HG03442 (cell line): ENCODE data around the gene SERPINE2.

ENCODE experiments used
- ATAC-seq: cut with Tn5 transposase; IDR thresholded peaks from one replicate; pipeline ENCODE4 v1.9.1; 2021; ENCODE audit warnings: mild to moderate bottlenecking, moderate library complexity; ENCODE audit not compliant: unreplicated experiment

SERPINE2 gene

GRCh38 chr2:224039080-224039769, at the start of gene SERPINE2:
Gene SERPINE2 (minus strand): TSS chr2:224039286. CDS start chr2:224001900, 37,386 bp downstream.
- ATAC-seq: peak; percentile 43

DNA sequence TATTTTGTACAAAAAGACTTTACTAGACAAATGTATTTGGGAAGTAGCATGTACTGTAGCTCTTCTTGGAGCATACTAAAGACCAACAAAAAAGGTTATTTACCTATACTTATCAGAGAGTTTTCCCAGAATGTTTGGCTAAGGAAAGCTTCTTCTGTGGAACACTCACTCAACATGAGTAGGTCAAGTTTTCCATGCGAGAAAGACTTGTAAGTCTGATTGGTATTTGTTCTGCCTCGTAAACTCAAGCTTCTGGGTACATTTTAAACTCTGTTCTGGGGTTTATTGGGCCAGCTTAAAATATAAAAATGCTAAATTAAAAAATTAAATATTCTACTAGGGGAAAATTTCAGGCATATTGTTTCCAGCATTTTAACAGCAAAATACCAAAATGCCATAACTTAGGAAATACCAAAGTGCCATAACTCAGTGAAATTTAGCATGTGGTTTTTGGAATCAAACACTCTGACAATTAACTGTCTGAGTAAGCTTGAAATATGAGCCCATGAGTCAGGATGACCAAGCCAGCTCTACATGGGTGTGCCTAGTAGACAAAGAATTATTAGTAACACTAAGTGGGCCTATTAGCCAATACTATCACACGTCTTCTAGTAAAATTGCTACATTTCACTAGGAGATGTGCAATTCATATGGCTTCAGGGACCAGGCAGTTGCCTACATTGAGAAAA, 47.3 kb upstream of the SERPINE2 start:
- no peak for ATAC-seq

DNA sequence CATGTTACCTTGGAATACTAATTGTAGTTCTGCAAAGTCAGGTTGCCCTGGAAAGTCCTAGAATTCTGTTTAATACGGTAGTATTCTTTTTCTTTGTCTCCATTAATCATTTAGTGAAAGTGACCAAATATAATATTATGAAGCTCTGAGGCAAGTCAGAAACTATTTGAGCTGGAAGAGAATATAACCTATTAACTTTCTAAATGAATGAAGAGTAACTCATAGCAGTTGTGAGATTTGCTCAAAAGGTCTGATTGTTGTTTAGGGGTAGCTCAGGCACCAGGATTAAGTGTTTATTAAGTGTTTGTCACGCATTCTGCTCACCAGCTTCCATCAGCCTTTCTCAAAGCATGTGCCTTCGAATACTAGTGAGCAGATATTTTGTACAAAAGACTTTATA, 46.7 kb upstream of the SERPINE2 start:
- ATAC-seq: no peak

GRCh38 chr2:224085246-224085645, 46.2 kb upstream of the SERPINE2 start:
- ATAC-seq: no peak

GRCh38 chr2:224084266-224084892, 45.3 kb upstream of the SERPINE2 start:
- no peak for ATAC-seq

DNA sequence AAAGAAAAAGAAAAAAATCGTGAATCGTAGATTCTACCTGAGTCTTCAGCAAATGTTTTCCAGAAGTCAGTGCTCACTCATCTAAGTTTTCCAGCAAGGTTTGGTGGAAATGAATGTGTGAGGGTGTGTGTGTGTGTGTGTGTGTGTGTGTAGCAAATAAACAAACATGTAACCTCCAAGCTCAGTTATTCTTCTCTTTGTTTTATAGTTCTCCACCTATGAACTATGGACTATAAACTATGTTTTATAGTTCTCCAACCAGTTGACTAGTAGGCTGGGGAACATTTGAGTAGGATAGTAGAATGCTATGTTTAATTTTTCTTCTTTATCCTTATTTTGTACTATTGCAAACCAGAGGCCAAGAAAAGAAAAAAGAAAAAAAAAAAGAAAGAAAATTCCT, 44.6 kb upstream of the SERPINE2 start:
- ATAC-seq: no peak

GRCh38 chr2:224078656-224079055, 39.6 kb upstream of the SERPINE2 start:
- ATAC-seq: no peak

GRCh38 chr2:224077773-224078507, 38.9 kb upstream of the SERPINE2 start:
- ATAC-seq: no peak

GRCh38 chr2:224075588-224075987, 36.5 kb upstream of the SERPINE2 start:
- no peak for ATAC-seq

- ATAC-seq: no peak
Observed at GRCh38 chr2:224073676-224074075, 34.6 kb upstream of the SERPINE2 start.

- ATAC-seq: no peak
Observed at GRCh38 chr2:224072541-224073188, 33.6 kb upstream of the SERPINE2 start.

DNA sequence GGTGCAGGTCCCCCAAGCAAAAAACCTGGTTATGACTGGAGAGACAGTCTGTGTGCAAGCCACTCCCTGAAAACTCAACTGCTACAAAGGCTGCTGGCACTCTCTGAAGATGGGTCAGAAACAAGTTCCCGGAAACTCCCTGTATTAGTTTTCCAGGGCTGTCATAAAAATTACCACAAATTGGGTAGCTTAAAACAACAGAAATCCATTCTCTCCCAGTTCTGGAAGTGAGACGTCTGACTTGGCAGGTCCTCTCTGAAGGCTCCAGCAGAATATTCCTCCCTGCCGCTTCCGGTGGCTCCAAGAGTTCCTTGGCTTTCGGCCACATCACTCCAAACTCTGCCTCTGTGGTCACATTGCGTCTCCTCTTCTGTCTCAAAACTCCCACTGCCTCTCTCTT, 30.1 kb upstream of the SERPINE2 start:
- ATAC-seq: no peak

GRCh38 chr2:224063298-224063648, 24.2 kb upstream of the SERPINE2 start:
- ATAC-seq: no peak

DNA sequence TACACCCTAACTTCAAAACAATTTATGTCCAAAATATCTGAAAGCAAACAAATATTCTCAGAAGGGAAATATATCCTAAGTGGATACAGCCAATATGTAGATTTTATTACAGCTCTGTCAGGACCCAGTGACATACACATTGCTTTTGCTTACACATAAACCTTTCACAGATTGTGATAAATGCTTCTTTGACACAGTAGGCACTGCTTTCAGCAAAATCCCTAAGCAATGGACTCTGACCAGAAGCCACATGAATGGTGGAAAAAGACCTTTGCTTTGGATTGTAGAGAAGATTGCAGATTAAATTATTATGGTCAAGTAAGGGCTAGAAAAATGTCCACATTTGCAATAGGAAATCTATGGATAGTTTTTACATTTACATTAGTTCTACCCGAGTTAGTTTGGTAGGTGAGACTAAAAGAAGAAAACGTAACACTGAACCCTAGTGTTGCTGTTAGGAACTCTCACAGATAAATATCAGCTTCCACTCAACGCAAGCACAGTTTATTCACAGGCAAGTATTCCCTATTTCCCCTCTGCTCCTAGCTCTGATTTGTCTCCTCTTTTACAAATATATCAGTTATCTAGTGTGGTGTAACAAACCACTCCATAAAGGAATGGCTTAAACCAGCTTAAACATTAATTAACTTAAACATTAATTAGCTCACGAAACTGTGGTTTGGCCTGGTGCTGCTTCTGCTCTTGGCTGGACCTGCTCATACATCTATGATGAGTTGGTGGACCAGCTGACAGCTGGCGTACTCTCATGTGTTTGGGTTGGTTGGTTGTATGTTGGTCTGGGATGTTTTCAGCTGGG, 23.6 kb upstream of the SERPINE2 start:
- ATAC-seq: no peak

DNA sequence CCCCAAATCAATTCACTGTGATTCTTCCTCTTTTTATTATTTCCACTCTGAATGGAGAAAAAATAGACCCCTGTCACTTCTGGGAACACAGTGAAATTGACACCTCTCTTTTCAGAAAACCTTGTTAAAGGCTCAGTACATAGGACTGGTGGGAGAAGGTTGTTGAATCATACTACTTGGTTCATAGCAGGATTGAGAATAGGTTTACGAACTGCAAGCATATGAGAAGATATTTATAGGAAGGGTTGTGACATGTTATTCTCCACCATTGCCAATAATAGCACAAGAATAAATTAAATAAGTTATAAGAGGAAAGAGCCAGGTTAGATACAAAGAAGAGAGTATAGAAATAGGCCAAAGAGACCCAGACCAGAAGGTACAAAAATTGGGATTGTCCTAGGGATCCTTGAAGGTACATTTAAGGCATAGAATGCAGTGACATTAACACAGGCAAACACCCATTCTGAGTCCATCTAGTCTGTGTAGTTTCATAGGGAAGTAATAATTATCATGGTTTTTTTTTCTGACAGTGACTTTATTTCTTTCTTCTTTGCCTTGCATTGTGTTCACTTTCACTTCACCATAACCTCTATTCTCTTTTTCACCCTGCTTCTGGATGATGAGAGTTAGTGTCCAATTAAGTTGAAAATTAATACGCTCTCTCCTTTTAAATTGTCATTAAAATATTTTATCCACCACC, 21.8 kb upstream of the SERPINE2 start:
- ATAC-seq: no peak

GRCh38 chr2:224059178-224059577, 20.1 kb upstream of the SERPINE2 start:
- ATAC-seq: no peak

DNA sequence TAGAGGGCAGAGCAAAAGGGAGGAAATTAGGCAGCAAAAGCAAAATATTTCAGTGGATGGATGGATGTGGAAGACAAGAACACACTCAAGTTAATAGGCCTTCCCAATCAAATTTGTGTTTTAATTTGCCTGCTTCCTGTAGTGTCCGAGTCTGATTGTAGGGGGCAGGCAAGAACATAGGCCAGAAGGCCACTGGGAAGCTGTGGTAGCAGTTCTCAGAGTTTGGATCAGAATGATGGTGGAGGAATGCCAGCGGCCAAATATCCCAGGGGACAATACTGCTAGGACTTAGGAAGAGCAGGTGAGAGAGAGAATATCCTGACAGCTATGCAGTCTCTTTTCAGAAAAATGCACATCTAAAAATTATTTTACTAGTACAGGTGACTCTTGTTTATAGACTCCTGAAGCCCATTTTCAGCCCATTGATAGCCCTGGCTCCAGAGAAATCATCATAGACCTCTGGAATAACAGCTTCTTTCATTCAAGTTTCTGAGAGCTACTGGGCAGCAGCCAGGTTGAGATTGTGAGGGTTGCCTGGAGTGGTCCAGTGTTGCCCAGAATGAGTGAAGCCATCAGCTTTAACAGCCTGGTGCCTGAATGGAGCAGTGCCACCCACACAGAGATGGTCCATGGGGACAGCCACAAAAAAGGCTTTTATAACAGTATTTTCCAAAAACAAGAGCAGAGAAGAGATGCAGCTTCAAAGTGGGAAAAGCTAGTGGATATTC, 19.1 kb upstream of the SERPINE2 start:
- no peak for ATAC-seq

DNA sequence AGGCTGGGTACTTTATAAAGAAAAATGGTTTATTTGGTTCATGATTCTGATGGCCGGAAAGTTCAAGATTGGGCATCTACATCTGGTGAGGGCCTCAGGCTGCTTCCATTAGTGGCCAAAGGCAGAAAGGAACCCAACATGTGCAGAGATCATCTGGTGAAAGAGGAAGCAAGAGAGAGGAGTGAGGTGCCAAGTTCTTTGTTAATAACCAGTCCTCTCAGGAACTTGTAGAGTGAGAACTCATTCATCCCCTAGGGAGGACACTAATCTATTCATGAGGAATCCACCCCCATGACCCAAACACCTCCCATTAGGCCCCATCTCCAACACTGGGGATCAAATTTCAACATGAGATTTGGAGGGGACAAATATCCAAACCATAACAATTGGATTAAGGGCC, 17.8 kb upstream of the SERPINE2 start:
- no peak for ATAC-seq

DNA sequence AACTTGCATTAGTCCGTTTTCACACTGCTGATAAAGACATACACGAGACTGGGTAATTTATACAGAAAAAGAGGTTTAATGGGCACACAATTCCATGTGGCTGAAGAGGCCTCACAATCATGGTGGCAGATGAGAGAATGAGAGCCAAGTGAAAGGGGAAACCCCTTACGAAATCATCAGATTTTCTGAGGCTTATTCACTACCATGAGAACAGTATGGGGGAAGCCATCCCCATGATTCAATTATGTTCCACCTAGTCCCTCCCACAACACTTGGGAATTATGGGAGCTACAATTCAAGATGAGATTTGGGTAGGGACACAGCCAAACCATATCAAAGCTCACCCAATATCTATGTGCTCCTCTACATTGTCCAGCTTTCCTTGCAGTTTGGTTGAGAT, 16.0 kb upstream of the SERPINE2 start:
- ATAC-seq: no peak
